Measurements from ENCODE around the gene TMPRSS11B.

DNA sequence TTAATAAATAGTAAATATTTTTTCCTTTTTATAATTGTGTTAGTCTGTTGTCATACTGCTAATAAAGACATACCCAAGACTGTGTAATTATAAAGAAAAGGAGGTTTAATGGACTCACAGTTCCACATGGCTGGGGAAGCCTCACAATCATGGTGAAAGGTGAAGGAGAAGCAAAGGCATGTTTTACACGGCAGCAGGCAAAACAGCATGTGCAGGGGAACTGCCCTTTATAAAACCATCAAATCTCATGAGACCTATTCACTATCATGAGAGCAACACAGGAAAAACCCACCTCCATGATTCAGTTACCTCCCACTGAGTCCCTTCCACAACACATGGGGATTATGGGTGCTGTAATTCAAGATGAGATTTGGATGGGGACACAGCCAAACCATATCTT lies 45.8 kb upstream of the TMPRSS11B start:
- TF ChIP-seq, protein P1, sequence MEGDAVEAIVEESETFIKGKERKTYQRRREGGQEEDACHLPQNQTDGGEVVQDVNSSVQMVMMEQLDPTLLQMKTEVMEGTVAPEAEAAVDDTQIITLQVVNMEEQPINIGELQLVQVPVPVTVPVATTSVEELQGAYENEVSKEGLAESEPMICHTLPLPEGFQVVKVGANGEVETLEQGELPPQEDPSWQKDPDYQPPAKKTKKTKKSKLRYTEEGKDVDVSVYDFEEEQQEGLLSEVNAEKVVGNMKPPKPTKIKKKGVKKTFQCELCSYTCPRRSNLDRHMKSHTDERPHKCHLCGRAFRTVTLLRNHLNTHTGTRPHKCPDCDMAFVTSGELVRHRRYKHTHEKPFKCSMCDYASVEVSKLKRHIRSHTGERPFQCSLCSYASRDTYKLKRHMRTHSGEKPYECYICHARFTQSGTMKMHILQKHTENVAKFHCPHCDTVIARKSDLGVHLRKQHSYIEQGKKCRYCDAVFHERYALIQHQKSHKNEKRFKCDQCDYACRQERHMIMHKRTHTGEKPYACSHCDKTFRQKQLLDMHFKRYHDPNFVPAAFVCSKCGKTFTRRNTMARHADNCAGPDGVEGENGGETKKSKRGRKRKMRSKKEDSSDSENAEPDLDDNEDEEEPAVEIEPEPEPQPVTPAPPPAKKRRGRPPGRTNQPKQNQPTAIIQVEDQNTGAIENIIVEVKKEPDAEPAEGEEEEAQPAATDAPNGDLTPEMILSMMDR (conservative IDR thresholded peaks at IDR 0.05; ENCODE audit: low read depth, low read length), result no peak
- TF ChIP-seq EZH2 (IDR thresholded peaks at IDR 0.05; ENCODE audit: low read length, unreplicated experiment), result no peak

Data from PC-3 (cell line).